ENCODE measurements around the gene KCP. TPM values are rescaled to one million over a fixed set of nuclear protein-coding genes. Genes with fewer than 3 reads are reported as not detected.

KCP gene
- total RNA-seq, 1 donor from 2014 or later: 4.3 TPM

DNA sequence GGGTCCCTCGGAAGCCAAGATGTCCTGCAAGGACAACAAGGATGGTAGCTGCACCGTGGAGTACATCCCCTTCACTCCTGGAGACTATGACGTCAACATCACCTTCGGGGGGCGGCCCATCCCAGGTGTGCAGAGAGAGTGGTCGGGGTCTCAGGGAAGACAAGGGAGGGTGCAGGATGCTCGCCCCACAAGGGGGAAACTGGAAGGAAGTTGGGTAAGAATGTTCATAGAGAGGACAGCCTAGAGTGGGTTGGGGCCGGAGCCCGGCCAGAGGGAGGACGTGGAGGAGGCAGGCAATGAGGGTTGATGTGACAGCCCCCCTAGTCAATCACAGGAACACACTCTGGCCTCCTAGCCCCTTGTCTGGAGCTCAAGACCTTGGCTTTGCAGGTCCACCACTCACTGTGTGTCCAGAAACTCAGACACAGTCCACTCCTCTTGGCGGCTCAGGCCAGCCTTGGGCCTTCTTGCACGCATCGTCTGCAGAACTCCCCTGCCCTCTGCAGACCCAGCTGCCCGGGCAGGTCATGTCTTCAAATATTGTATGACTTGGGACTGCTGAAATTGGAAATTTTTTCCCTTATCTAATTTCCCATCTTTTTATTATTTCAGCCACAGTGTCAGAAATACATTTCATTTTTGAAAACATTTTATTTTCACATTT lies 63.6 kb downstream of the KCP start:
- no peak for TF ChIP-seq CTCF (IDR thresholded peaks at IDR 0.05; ENCODE audit: unreplicated experiment)
- Mint-ChIP-seq H3K9me3 (ENCODE audit: unreplicated experiment) (no peaks in the 10 kb centered on the region), H3K36me3 (ENCODE audit: low read depth, unreplicated experiment) (no peaks in the 10 kb centered on the region), H3K4me3 (ENCODE audit: unreplicated experiment) (no peak overlapping the region), H3K4me1 (ENCODE audit: unreplicated experiment) (no peaks in the 10 kb centered on the region), H3K27me3 (ENCODE audit: unreplicated experiment) (peaks cover 14% of the 10 kb centered on the region), H3K27ac (ENCODE audit: unreplicated experiment) (no peak overlapping the region)
- DNase-seq (ENCODE audit: low spot score): no peak

DNA sequence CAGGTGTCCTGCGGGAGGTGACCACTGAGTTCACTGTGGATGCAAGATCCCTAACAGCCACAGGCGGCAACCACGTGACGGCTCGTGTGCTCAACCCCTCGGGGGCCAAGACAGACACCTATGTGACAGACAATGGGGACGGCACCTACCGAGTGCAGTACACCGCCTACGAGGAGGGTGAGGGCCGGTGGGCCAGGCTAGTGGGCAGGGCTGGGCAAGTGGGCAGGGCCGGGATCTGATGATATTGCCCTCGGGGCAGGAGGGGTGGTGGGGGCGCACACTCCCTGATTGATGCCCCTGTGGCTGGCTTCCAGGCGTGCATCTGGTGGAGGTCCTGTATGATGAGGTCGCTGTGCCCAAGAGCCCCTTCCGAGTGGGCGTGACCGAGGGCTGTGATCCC lies 64.5 kb downstream of the KCP start:
- Mint-ChIP-seq H3K27me3 (ENCODE audit: unreplicated experiment) (peaks cover 14% of the 10 kb centered on the region), H3K9me3 (ENCODE audit: unreplicated experiment) (no peaks in the 10 kb centered on the region), H3K36me3 (ENCODE audit: low read depth, unreplicated experiment) (no peaks in the 10 kb centered on the region), H3K4me1 (ENCODE audit: unreplicated experiment) (no peaks in the 10 kb centered on the region), H3K4me3 (ENCODE audit: unreplicated experiment) (no peak overlapping the region), H3K27ac (ENCODE audit: unreplicated experiment) (no peak overlapping the region)
- DNase-seq (ENCODE audit: low spot score): no peak
- no peak for TF ChIP-seq CTCF (IDR thresholded peaks at IDR 0.05; ENCODE audit: unreplicated experiment)

DNA sequence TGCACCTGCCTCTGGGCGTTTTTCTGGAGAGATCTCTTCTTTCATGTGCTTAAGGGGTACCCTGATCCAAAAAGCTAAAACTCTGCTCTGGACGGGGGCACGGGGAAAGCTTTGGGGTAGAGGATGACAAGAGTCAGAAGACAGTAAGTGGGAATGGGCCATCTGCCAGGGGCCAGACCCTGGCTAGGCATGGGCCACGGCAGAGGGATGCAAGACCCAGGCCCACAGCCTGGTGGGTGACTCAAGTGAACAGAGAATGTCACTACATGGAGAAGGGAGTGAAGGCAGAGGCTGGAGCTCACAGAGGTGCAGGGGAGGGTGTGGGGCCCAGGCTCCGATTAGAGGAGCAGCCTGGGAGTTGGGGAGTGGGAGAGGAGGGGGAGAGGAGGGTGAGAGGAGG lies 65.0 kb downstream of the KCP start:
- TF ChIP-seq CTCF (IDR thresholded peaks at IDR 0.05; ENCODE audit: unreplicated experiment): no peak
- no peak for DNase-seq (ENCODE audit: low spot score)
- H3K27me3 Mint-ChIP-seq (ENCODE audit: unreplicated experiment): peaks cover 14% of the 10 kb centered on the region
- H3K36me3 Mint-ChIP-seq (ENCODE audit: low read depth, unreplicated experiment): no peaks in the 10 kb centered on the region
- H3K27ac Mint-ChIP-seq (ENCODE audit: unreplicated experiment): no peak overlapping the region
- H3K4me3 Mint-ChIP-seq (ENCODE audit: unreplicated experiment): no peak overlapping the region
- H3K4me1 Mint-ChIP-seq (ENCODE audit: unreplicated experiment): no peaks in the 10 kb centered on the region
- H3K9me3 Mint-ChIP-seq (ENCODE audit: unreplicated experiment): no peaks in the 10 kb centered on the region

DNA sequence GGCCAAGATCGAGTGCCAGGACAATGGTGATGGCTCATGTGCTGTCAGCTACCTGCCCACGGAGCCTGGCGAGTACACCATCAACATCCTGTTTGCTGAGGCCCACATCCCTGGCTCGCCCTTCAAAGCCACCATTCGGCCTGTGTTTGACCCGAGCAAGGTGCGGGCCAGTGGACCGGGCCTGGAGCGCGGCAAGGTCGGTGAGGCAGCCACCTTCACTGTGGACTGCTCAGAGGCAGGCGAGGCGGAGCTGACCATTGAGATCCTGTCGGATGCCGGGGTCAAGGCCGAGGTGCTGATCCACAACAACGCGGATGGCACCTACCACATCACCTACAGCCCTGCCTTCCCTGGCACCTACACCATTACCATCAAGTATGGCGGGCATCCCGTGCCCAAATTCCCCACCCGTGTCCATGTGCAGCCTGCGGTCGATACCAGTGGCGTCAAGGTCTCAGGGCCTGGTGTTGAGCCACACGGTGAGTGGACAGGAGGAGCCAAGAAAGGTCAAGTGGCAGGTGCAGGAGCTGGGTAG lies 65.7 kb downstream of the KCP start:
- no peak for DNase-seq (ENCODE audit: low spot score)
- H3K27me3 Mint-ChIP-seq (ENCODE audit: unreplicated experiment): peaks cover 14% of the 10 kb centered on the region
- H3K4me1 Mint-ChIP-seq (ENCODE audit: unreplicated experiment): no peaks in the 10 kb centered on the region
- no peak for TF ChIP-seq CTCF (IDR thresholded peaks at IDR 0.05; ENCODE audit: unreplicated experiment)
- H3K4me3 Mint-ChIP-seq (ENCODE audit: unreplicated experiment): no peak overlapping the region
- H3K27ac Mint-ChIP-seq (ENCODE audit: unreplicated experiment): no peak overlapping the region
- H3K9me3 Mint-ChIP-seq (ENCODE audit: unreplicated experiment): no peaks in the 10 kb centered on the region
- H3K36me3 Mint-ChIP-seq (ENCODE audit: low read depth, unreplicated experiment): no peaks in the 10 kb centered on the region

DNA sequence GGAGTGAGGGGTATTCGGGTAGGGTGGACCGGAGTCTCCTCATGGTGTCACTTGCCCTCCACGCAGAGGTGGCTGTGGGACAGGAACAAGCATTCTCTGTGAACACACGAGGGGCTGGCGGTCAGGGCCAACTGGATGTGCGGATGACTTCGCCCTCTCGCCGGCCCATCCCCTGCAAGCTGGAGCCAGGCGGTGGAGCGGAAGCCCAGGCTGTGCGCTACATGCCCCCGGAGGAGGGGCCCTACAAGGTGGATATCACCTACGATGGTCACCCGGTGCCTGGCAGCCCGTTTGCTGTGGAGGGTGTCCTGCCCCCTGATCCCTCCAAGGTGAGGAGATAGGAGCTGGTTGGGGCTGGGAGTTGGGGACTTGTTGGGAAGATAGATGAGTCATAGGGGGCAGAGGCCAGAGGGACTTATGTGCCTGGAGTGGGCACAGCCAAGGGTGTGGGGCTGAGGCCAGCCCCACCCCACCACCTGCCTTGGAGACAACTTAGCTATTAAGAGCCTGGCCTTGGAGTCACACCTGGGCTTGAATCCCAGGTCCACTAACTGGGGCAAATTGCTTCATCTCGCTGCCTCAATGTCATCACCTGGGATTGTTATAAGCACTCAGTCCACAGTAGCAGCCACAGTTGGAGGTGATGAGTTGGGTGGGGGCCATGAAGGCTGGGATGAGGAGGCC lies 66.4 kb downstream of the KCP start:
- H3K4me1 Mint-ChIP-seq (ENCODE audit: unreplicated experiment): no peaks in the 10 kb centered on the region
- no peaks in the 10 kb centered on the region for H3K9me3 Mint-ChIP-seq (ENCODE audit: unreplicated experiment)
- no peaks in the 10 kb centered on the region for H3K36me3 Mint-ChIP-seq (ENCODE audit: low read depth, unreplicated experiment)
- no peak for TF ChIP-seq CTCF (IDR thresholded peaks at IDR 0.05; ENCODE audit: unreplicated experiment)
- H3K27me3 Mint-ChIP-seq (ENCODE audit: unreplicated experiment): peaks cover 18% of the 10 kb centered on the region
- H3K4me3 Mint-ChIP-seq (ENCODE audit: unreplicated experiment): no peak overlapping the region
- no peak overlapping the region for H3K27ac Mint-ChIP-seq (ENCODE audit: unreplicated experiment)
- no peak for DNase-seq (ENCODE audit: low spot score)

Measured in endothelial cell (in vitro differentiated cells).